Ramos (cell line): ENCODE data around the gene ADARB2.

Source experiments
- in situ Hi-C: fragments of 300-500 bp; cut with MboI; formaldehyde crosslinking; loops from one replicate; pipeline ENCODE4 v1.14.3; 2022; ENCODE audit warnings: low sequenced_read_pairs; ENCODE audit not compliant: unreplicated experiment

ADARB2 gene

DNA sequence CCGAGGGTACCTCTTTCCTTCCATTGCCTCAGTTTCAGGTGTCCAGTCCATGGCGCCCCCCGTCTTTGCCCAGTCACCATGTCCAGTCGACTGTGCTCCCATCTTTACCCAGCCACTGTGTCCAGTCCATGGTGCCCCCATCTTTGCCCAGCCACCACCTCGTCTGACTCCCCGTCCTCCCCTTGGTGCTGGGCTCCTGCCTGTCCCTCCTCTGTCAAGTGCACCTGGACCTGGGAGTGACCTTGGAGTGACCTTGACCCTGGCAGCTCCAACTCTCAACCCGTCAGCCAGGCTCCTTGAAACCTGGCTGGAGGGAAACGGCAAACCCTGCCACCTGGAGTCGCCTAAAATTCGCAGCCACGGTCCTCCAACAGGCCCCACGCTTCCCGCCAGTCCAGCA is 180.2 kb downstream of the ADARB2 start:
- in situ Hi-C loops: no loop called here

- in situ Hi-C loops: no loop called here
These were observed 180.8 kb downstream of the ADARB2 start for GRCh38 chr10:1556496-1556895.

GRCh38 chr10:1553951-1554350 is 183.4 kb downstream of the ADARB2 start:
- in situ Hi-C loops: no loop called here

GRCh38 chr10:1552881-1553670 is 184.2 kb downstream of the ADARB2 start:
- in situ Hi-C loops: no loop called here

DNA sequence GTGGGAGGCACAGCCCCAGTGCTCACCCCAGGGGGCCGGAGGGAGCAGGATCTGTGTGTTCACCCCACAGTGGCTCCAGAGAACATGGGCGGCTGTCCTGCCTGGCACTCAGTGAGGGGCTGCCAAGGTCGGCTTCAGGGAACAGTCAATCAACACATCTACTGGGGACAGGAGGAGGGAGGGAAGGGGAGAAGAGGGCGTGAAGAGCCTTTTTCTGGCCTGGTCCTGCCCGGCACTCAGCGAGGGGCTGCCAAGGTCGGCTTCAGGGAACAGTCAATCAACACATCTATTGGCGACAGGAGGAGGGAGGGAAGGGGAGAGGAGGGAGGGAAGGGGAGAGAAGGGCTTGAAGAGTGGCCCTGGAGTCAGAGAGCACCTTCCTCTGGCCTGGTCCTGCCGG is 184.9 kb downstream of the ADARB2 start:
- in situ Hi-C loops: no loop called here

GRCh38 chr10:1551636-1552338 is 185.5 kb downstream of the ADARB2 start:
- in situ Hi-C loops: no loop called here

GRCh38 chr10:1550616-1551015 is 186.7 kb downstream of the ADARB2 start:
- in situ Hi-C loops: no loop called here

DNA sequence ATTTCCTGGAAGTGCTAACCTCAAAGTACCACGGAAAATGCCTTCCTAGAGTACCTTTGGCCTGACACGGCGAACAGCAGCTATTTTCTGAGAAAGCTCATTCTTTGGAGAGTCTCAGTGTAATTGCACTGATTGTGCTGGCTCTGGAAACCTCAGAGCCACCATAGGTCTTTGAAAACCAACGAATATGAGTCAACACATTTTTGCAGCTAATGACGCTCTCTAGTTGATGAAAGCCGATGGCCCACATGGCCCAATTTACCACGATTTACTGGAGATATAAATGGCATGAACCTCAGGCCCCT is 187.1 kb downstream of the ADARB2 start:
- in situ Hi-C loops: no loop called here

GRCh38 chr10:1549591-1550290 is 187.6 kb downstream of the ADARB2 start:
- in situ Hi-C loops: no loop called here

GRCh38 chr10:1548596-1548995 is 188.7 kb downstream of the ADARB2 start:
- in situ Hi-C loops: no loop called here

DNA sequence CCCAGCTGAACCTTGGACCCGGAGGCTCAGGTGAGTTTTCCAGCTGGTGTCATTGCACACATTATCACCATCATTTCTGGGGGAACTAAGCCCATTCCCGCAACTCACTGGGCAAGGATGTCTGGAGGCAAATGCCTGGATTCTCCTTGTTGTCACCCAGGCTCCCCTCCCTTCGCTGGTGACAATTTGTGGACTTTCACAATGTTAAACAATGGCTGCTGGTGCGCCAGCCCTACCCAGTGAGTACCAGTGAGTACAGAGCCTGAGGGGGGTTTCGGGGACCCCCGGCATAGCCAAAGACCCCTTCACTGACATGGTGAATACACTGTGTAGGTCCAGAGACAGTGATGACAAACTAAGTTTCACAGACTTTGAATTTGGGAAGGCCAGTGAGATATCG is 189.2 kb downstream of the ADARB2 start:
- in situ Hi-C loops: no loop called here

- in situ Hi-C loops: no loop called here
These were observed 190.8 kb downstream of the ADARB2 start for GRCh38 chr10:1546431-1547110.

- in situ Hi-C loops: no loop called here
These were observed 191.8 kb downstream of the ADARB2 start for GRCh38 chr10:1545524-1545923.

GRCh38 chr10:1544929-1545328 is 192.4 kb downstream of the ADARB2 start:
- in situ Hi-C loops: no loop called here

GRCh38 chr10:1544209-1544673 is 193.1 kb downstream of the ADARB2 start:
- in situ Hi-C loops: no loop called here

DNA sequence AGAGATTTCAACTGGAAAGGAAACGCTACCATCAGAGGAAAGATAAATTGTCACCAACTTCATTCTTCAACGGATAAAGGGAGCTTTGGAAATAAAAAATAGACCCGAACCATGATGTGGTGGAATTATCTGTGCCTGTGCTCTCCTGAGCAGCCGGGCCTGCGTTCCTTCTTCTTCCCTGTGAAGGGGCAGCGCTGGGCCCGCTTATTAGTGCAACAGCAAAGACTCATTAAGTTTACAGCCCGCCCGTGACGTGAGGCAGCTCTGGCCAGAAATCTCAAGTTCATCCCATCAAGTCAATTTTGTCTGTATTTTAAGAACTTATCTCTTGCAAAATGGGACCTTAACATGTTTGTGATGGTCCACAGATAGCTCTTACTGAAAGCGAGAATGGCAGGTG is 193.7 kb downstream of the ADARB2 start:
- in situ Hi-C loops: no loop called here

GRCh38 chr10:1542941-1543340 is 194.4 kb downstream of the ADARB2 start:
- in situ Hi-C loops: no loop called here

- in situ Hi-C loops: no loop called here
These were observed 197.2 kb downstream of the ADARB2 start for GRCh38 chr10:1540144-1540543.

- in situ Hi-C loops: no loop called here
These were observed 198.1 kb downstream of the ADARB2 start for GRCh38 chr10:1539216-1539615.

DNA sequence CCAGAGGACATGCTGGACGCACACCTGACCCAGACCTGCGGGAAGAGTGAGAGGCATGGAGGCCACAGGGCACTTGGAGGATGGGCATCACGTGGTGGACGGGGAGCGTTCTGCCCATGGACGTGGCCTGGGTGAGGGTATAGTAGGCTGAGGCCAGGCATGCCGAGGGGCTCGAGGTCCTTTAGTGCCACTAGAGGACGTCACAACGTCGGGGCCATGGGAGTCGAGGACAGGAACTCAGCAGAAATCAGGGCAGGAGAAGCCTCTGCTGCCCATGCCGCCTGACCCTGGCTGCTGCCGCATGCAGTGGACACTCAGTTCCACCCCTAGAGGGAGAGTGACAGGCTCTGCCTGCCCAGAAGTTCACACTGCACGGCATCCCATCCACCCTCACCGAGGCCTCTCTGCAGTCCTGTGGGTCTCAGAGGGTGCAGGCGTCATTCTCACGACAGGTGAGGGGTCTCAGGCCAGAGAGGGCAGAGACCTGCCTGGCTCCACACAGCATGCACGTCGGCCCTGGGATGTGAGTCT is 198.7 kb downstream of the ADARB2 start:
- in situ Hi-C loops: no loop called here
